ENCODE measurements around the gene CLEC1A.

The CLEC1A gene

DNA sequence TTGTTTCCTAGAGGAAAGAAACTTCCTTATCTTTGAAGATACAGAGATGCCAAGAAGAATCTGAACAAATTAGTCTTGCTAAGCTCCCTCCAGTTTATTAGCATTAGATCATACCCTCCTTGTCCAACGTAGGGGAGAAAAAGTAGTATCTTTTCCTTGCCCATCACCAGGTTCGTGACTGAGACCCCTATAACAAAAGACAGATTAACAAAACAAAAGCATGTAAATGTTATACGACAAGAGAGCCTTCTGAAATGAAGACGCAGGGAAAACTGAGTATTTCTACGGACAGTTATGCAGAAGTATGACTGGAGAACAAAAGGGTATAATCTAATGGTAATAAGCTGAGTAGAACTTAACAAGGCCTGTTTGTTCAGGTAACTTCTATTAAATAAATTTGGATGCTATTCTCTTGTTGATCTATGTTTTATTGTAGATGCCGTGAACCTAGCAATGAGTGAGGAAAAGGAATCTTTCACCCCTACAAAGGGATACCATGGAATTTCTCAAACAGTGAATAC lies 34.1 kb upstream of the CLEC1A start:
- DNase-seq (ENCODE audit: low spot score) = no peak
- TF ChIP-seq, protein P1, sequence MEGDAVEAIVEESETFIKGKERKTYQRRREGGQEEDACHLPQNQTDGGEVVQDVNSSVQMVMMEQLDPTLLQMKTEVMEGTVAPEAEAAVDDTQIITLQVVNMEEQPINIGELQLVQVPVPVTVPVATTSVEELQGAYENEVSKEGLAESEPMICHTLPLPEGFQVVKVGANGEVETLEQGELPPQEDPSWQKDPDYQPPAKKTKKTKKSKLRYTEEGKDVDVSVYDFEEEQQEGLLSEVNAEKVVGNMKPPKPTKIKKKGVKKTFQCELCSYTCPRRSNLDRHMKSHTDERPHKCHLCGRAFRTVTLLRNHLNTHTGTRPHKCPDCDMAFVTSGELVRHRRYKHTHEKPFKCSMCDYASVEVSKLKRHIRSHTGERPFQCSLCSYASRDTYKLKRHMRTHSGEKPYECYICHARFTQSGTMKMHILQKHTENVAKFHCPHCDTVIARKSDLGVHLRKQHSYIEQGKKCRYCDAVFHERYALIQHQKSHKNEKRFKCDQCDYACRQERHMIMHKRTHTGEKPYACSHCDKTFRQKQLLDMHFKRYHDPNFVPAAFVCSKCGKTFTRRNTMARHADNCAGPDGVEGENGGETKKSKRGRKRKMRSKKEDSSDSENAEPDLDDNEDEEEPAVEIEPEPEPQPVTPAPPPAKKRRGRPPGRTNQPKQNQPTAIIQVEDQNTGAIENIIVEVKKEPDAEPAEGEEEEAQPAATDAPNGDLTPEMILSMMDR (IDR thresholded peaks at IDR 0.05; ENCODE audit: extremely low read depth, missing control alignments) = no peak

DNA sequence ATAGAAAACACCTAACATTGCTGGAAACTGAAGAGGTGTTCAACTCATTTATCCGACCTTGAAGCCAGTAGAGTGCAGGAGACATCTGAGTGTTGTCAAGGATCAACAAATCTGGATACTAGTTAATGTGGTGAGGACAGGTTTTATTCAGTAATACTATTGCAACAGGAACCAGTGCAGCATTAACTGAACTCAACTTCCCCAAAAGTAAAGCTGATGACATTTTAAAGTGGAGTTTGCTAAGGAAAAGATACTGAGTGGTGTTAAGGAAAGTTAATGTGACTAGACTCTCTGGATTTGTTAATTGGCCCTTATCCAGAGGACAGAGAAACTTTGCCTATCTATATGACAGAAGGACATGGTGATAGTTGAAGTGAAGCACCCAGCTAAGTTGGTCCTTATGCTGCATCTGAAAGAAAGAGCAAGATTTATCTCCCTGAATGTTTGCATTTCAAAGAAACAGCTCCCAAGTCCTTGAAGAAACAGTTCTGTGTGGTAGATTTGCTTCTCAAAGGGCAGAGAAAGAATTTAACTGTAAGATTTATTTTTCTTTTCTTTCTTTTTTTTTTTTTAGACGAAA lies 32.4 kb upstream of the CLEC1A start:
- DNase-seq (ENCODE audit: low spot score) = no peak
- TF ChIP-seq, protein P1 (IDR thresholded peaks at IDR 0.05; ENCODE audit: extremely low read depth, missing control alignments) = no peak

DNA sequence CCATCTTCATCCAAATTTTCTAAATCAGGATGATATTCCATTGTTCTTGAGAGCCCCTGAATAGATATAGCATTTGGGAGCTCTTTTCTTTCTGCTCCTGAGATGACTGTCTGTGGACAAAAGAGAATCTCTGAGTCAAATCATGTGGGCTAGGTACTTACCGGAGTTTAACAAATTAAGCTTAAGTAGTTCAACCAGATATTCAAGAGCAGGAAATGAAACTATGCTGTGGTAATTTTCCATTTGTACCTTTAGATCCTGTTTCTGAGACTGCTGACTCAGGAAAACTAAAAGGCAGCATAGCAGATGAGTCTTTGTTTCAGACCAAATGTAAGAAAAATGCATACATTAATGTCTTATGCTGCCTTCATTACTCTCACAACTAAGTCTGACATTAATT lies 31.3 kb upstream of the CLEC1A start, which contains the start of gene CLEC7A:
Gene CLEC7A, minus strand, starts transcription at position 158 of the 400 bp plus-strand sequence. Its CDS starts 117 bp downstream, at position 41.
- TF ChIP-seq, protein P1 (IDR thresholded peaks at IDR 0.05; ENCODE audit: extremely low read depth, missing control alignments) = no peak
- peak; percentile 43 for DNase-seq (ENCODE audit: low spot score)

DNA sequence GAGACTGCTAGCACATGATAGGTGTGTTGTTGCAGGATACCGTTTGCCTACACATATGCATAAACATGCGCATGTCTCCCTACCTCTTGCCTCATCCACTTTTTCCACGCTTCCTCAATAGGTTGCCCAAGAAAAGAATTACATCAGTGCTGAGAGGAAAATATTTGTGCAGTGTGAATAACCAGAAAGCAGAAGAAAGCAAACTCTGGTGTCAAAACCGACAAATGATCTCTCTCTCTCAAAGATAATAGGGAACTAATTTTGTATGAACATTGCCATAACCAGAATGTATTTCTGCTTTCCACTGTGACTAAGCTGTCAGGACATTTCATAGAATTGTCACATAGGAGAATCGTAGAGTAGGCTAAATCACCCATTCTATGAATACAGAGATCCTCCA lies 29.9 kb upstream of the CLEC1A start:
- TF ChIP-seq, protein P1 (IDR thresholded peaks at IDR 0.05; ENCODE audit: extremely low read depth, missing control alignments) = no peak
- DNase-seq (ENCODE audit: low spot score) = no peak

DNA sequence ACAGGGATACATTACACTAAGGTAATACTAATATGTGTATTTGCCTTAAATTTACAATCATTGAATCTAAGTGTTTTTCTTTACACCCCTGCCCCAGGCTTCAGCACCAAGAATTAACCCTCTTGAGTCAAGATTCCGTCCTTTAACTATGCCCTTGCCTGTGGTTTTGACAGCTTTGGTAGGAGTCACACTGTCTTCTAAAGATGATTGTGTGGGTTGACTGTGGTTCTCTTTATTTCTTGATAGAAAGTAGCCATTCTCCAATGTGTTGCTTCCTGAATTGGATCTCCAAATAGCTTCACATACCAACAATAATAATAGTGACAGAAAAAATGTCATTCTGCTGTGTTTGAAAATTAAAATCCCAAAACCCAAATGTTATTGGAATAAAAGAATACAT lies 27.6 kb upstream of the CLEC1A start:
- DNase-seq (ENCODE audit: low spot score) = no peak
- TF ChIP-seq, protein P1 (IDR thresholded peaks at IDR 0.05; ENCODE audit: extremely low read depth, missing control alignments) = no peak

DNA sequence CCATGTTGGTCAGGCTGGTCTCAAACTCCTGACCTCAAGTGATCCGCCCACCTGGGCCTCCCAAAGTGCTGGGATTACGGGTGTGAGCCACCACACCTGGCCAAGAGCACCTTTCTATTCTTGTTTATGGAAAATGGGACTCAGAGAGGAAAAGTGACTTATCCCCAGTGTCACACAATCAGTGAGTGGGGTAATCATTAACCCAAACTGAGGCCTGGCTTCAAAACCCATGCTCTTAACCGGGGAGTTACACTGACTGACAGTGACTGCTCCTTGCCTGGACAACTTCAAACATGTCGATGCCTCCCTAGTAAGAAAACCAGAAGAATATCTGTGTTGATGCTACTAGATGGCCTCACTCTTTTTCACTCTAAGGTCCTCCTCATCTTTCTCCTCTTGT lies 23.9 kb upstream of the CLEC1A start:
- DNase-seq (ENCODE audit: low spot score) = no peak
- TF ChIP-seq, protein P1 (IDR thresholded peaks at IDR 0.05; ENCODE audit: extremely low read depth, missing control alignments) = no peak

DNA sequence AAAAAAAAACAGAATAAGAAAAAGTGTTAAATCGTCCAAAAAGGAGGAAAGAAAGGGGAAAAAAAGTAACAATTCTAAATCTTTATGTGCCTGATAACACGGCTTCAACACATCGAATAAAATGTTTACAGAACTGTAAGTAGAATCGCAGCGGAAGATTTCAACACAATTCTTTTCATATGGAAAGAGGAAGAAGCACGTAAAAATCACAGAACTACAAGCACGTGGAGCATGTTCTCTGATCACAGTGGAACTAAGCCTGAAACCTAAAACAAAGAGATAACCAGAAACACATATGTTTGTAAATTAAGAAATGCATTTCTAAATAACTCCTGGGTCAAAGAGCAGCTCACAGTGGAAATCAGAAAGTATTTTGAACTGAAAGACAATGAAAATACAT lies 22.5 kb upstream of the CLEC1A start:
- TF ChIP-seq, protein P1 (IDR thresholded peaks at IDR 0.05; ENCODE audit: extremely low read depth, missing control alignments) = no peak
- no peak for DNase-seq (ENCODE audit: low spot score)
